BJ (cell line): ENCODE data around the gene FLCN. TPM values are rescaled to one million over a fixed set of nuclear protein-coding genes. Genes with fewer than 3 reads are reported as not detected.

Source experiments
- CTCF ChIA-PET: fragments of 350-600 bp; formaldehyde crosslinking; extraction: SDS; loops from one replicate; lab custom pipeline; 2021; ENCODE audit warnings: antibody characterized with exemption, inconsistent platforms; lab: Yijun Ruan, JAX
- POLR2A ChIA-PET: fragments of 300-600 bp; sonication (Branson Sonifier 250); formaldehyde crosslinking; extraction: SDS; loops from one replicate; lab custom pipeline; 2021; ENCODE audit warnings: antibody characterized with exemption; lab: Charles Lee
- DNase-seq: peaks from one replicate; pipeline ENCODE4 v3.0.0-alpha.2; 2011; ENCODE audit warnings: low read depth
- H3K27me3 ChIP-seq: 2 replicates; pipeline ENCODE4 v1.6.0; 2011; ENCODE audit warnings: low read length; ENCODE audit not compliant: control insufficient read depth, insufficient read depth
- H3K36me3 ChIP-seq: 2 replicates; pipeline ENCODE4 v1.5.1; 2011; ENCODE audit warnings: low read length; ENCODE audit not compliant: control insufficient read depth, insufficient read depth
- H3K4me3 ChIP-seq: 2 replicates; pipeline ENCODE4 v1.5.1; 2011; ENCODE audit warnings: low read depth, mild to moderate bottlenecking, control low read depth, low read length
- polyA plus RNA-seq: library from polyadenylated mRNA; depleted of rRNA; stranded (reverse); fragments of >200 nt; gene quantifications from 2 replicates; pipeline ENCODE4 v1.2.3, GENCODE V29; 2011
- TF ChIP-seq, protein P1 (sequence below): IDR thresholded peaks from 2 replicates; pipeline ENCODE4 v1.5.1; 2011; ENCODE audit warnings: low read depth, mild to moderate bottlenecking, control low read depth, inconsistent platforms, low read length, moderate library complexity; ENCODE audit not compliant: insufficient read depth

FLCN gene
- polyA plus RNA-seq, 1 experiment, result 15.4 TPM

DNA sequence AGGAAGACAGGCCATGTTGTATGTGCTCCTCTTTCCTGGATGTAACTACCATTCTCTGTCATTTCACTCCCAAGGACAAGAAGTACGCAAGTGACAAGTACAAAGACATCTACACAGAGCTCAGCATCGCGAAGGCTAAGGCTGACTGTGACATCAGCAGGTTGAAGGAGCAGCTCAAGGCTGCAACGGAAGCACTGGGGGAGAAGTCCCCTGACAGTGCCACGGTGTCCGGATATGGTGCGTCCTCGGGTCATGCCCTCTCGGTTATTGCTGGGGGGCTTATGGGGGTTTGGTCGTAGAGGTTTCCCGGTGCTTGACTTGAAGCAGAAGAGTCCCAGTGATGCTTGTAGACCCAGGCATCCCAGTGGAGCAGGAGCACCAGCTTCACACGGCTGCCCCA is 59.8 kb downstream of the FLCN start:
- H3K27me3 ChIP-seq, result no peaks in the 10 kb centered on the region; the same call in 1 of the 2 replicates
- TF ChIP-seq, protein P1, sequence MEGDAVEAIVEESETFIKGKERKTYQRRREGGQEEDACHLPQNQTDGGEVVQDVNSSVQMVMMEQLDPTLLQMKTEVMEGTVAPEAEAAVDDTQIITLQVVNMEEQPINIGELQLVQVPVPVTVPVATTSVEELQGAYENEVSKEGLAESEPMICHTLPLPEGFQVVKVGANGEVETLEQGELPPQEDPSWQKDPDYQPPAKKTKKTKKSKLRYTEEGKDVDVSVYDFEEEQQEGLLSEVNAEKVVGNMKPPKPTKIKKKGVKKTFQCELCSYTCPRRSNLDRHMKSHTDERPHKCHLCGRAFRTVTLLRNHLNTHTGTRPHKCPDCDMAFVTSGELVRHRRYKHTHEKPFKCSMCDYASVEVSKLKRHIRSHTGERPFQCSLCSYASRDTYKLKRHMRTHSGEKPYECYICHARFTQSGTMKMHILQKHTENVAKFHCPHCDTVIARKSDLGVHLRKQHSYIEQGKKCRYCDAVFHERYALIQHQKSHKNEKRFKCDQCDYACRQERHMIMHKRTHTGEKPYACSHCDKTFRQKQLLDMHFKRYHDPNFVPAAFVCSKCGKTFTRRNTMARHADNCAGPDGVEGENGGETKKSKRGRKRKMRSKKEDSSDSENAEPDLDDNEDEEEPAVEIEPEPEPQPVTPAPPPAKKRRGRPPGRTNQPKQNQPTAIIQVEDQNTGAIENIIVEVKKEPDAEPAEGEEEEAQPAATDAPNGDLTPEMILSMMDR, result no peak
- POLR2A ChIA-PET, result no interaction called here
- H3K4me3 ChIP-seq, result no peak overlapping the region
- CTCF ChIA-PET, result interaction anchor here (1.4 kb wide), 1 partner anchor 13 kb away, joined by 3 read pairs; no protein-coding TSS in a partner anchor
- DNase-seq, result no peak
- peaks cover 74% of the 10 kb centered on the region for H3K36me3 ChIP-seq

DNA sequence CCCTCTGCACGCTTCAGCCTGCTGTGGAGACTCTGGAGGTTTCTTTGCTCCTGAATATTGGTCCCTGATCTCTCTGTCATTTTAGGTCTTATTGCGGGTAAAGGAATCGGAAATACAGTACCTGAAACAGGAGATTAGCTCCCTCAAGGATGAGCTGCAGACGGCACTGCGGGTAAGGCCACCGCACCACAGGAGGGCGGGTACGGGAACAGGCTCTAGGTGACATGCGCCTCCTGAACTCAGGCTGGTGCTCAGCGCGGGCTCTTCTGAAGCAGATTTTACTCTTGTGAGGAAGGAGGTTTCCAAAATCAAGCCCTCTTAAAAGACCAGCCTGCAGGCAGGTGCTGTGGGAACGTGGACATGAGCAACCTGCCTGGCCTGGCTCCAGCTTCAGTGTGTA is 60.6 kb downstream of the FLCN start:
- H3K36me3 ChIP-seq, result peaks cover 77% of the 10 kb centered on the region
- ChIA-PET POLR2A (no interaction called here), CTCF (interaction anchor here (0.9 kb wide), 1 partner anchor 55 kb away, joined by 3 read pairs; no protein-coding TSS in a partner anchor)
- H3K27me3 ChIP-seq, result no peaks in the 10 kb centered on the region; the same call in 1 of the 2 replicates
- TF ChIP-seq, protein P1, result no peak
- no peak overlapping the region for H3K4me3 ChIP-seq
- DNase-seq, result no peak

DNA sequence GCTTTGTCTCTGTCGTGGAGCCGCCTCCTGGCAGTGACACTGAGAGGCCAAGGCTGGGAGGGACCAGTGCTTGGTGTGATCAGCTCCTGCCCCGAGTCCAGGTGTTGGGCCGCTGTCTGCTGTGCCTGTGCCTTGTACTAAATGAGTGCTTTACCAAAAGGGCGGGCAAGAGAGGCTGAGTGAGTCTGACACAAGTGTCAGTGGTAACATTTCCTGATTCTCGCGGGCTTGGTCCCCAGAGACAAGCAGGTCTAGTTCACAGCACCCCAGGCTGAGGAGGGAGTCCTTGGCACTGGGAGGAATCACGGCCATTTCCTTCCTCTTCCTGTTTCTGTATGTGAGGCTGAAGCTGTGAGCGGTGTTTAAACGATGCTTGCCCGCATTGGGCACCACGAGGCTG is 61.1 kb downstream of the FLCN start:
- TF ChIP-seq, protein P1, result no peak
- Histone ChIP-seq H3K27me3 (no peaks in the 10 kb centered on the region; the same call in 1 of the 2 replicates), H3K36me3 (peaks cover 81% of the 10 kb centered on the region), H3K4me3 (no peak overlapping the region)
- ChIA-PET CTCF (interaction anchor here (0.9 to 1.2 kb wide), 3 partner anchors 9 to 55 kb away, joined by 3 read pairs; no protein-coding TSS in a partner anchor), POLR2A (no interaction called here)
- DNase-seq, result no peak

DNA sequence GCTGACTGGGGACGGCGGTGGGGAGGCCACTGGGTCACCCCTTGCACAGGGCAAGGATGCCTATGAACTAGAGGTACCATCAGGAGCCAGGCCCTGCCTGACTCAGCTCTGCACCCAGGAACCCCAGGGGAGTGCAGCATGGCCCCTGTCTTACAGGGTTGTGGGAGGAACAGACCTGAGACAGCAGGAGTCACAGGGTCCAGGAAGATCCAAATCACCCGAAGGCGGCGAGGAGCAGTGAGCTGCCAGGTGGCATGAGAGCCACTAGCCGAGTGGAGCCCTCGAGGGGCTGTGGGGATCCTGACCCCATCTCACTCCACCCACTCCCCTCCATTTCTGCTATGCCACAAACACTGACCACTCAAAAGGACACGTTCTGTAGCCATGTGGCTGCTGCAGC is 61.6 kb downstream of the FLCN start:
- DNase-seq, result no peak

DNA sequence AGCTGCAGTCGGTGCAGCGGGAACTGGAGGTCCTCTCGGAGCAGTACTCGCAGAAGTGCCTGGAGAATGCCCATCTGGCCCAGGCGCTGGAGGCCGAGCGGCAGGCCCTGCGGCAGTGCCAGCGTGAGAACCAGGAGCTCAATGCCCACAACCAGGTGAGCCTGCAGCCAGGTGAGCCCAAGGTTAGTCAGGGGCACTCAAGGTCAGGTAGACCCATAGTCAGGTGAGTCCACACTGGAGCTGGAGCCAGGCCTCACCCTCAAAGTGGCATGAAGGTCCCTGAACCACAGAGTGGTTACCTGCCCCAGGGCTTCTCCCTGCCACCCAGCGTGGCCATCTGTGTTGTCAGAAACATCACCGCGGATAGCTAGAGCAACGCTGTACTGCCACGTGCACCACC is 63.0 kb downstream of the FLCN start:
- ChIA-PET CTCF (no interaction called here), POLR2A (no interaction called here)
- Histone ChIP-seq H3K27me3 (no peaks in the 10 kb centered on the region), H3K4me3 (no peak overlapping the region), H3K36me3 (peaks cover 69% of the 10 kb centered on the region)
- no peak for DNase-seq
- TF ChIP-seq, protein P1, result no peak

More for the DNA sequence above, 61.6 kb downstream of the FLCN start:
- TF ChIP-seq, protein P1, result no peak
- Histone ChIP-seq H3K27me3 (no peaks in the 10 kb centered on the region; the same call in 1 of the 2 replicates), H3K36me3 (peaks cover 77% of the 10 kb centered on the region), H3K4me3 (no peak overlapping the region)
- ChIA-PET POLR2A (interaction anchor here (0.5 kb wide), 1 partner anchor 20 kb away, joined by 5 read pairs; no protein-coding TSS in a partner anchor), CTCF (interaction anchor here (0.9 to 1.2 kb wide), 3 partner anchors 9 to 54 kb away, joined by 3 read pairs; no protein-coding TSS in a partner anchor)
